ENCODE results near the gene SLC3A2.

The SLC3A2 gene

GRCh38 chr11:62881579-62882430, 1.1 kb downstream of the SLC3A2 start:
- DNase-seq (ENCODE audit: low read depth) = peak; percentile 98

- DNase-seq (ENCODE audit: low read depth) = no peak
Measured at GRCh38 chr11:62882431-62882749, 1.7 kb downstream of the SLC3A2 start.

GRCh38 chr11:62882788-62883501, 2.2 kb downstream of the SLC3A2 start:
- no peak for DNase-seq (ENCODE audit: low read depth)

- no peak for DNase-seq (ENCODE audit: low read depth)
Measured at GRCh38 chr11:62883673-62884072, 3.0 kb downstream of the SLC3A2 start.

GRCh38 chr11:62885137-62885750, 4.5 kb downstream of the SLC3A2 start:
- DNase-seq (ENCODE audit: low read depth) = no peak

GRCh38 chr11:62888406-62888805, 7.7 kb downstream of the SLC3A2 start:
- no peak for DNase-seq (ENCODE audit: low read depth)

GRCh38 chr11:62889126-62889483, 8.4 kb downstream of the SLC3A2 start:
- DNase-seq (ENCODE audit: low read depth) = no peak

- peak; percentile 37 for DNase-seq (ENCODE audit: low read depth)
Measured at GRCh38 chr11:62889484-62890437, 9.1 kb downstream of the SLC3A2 start.

- DNase-seq (ENCODE audit: low read depth) = no peak
Measured at GRCh38 chr11:62892077-62892922, 11.6 kb downstream of the SLC3A2 start.

- no peak for DNase-seq (ENCODE audit: low read depth)
Measured at GRCh38 chr11:62895501-62895900, 14.8 kb downstream of the SLC3A2 start.

- DNase-seq (ENCODE audit: low read depth) = no peak
Measured at GRCh38 chr11:62896049-62896448, 15.4 kb downstream of the SLC3A2 start.

- DNase-seq (ENCODE audit: low read depth) = no peak
Measured at GRCh38 chr11:62897311-62897710, 16.6 kb downstream of the SLC3A2 start.

- DNase-seq (ENCODE audit: low read depth) = no peak
Measured at GRCh38 chr11:62898027-62898426, 17.3 kb downstream of the SLC3A2 start.

GRCh38 chr11:62902932-62903331, 22.2 kb downstream of the SLC3A2 start:
- DNase-seq (ENCODE audit: low read depth) = no peak

- DNase-seq (ENCODE audit: low read depth) = no peak
Measured at GRCh38 chr11:62905296-62905695, 24.6 kb downstream of the SLC3A2 start.

- DNase-seq (ENCODE audit: low read depth) = peak; percentile 67
Measured at GRCh38 chr11:62905927-62906531, 25.3 kb downstream of the SLC3A2 start.

GRCh38 chr11:62908468-62909072, 27.9 kb downstream of the SLC3A2 start:
- no peak for DNase-seq (ENCODE audit: low read depth)

GRCh38 chr11:62909107-62909894, 28.6 kb downstream of the SLC3A2 start:
- DNase-seq (ENCODE audit: low read depth) = peak; percentile 54

GRCh38 chr11:62910141-62910882, 29.6 kb downstream of the SLC3A2 start:
- no peak for DNase-seq (ENCODE audit: low read depth)
